Transverse colon (tissue), 4 donors: ENCODE data around the gene BCAS1. TPM values are rescaled to one million over a fixed set of nuclear protein-coding genes. Genes with fewer than 3 reads are reported as not detected.

ENCODE experiments used
- DNase-seq: peaks from one replicate; pipeline ENCODE4 v3.0.0-alpha.2; 2019
- H3K27ac ChIP-seq, 4 donors: fragments of 200-600 bp; sonication (generic); 2 replicates each; pipeline ENCODE4 v1.5.1; 2016 to 2018; ENCODE audit warnings: inconsistent platforms in 4 of 4
- H3K27me3 ChIP-seq: fragments of 200-600 bp; sonication (generic); 2 replicates; pipeline ENCODE4 v1.5.1; 2017; ENCODE audit warnings: inconsistent platforms
- H3K36me3 ChIP-seq, 4 donors: fragments of 200-600 bp; sonication (generic); 2 replicates each; pipeline ENCODE4 v1.5.1; 2017 to 2019; ENCODE audit warnings: inconsistent platforms in 4 of 4
- H3K4me1 ChIP-seq, 4 donors: fragments of 200-600 bp; sonication (generic); 2 replicates each; pipeline ENCODE4 v1.5.1; 2017 to 2020; ENCODE audit warnings: inconsistent platforms in 4 of 4
- H3K4me3 ChIP-seq, 4 donors: fragments of 200-600 bp; sonication (generic); 1 replicate in 1 of 4; 2 replicates in 3 of 4; pipeline versions ENCODE4 v1.5.1 to v1.6.1; 2017 to 2019; ENCODE audit warnings: inconsistent platforms in 4 of 4
- H3K9me3 ChIP-seq, 2 donors: fragments of 200-600 bp; sonication (generic); 2 replicates each; pipeline ENCODE4 v1.5.1; 2017 to 2019; ENCODE audit warnings: inconsistent platforms in 2 of 2
- CTCF ChIP-seq, 5 experiments: fragments of 200-600 bp in 3 of 5; fragments of 450-650 bp in 2 of 5; sonication (generic) in 3 of 5; IDR thresholded peaks; 1 replicate in 2 of 5; 2 replicates in 3 of 5; pipeline ENCODE4 v1.5.1; 2016 to 2017; ENCODE audit warnings: antibody characterized with exemption in 5 of 5, inconsistent platforms in 3 of 5, mild to moderate bottlenecking in 2 of 5, moderate library complexity in 1 of 5
- EP300 ChIP-seq: sonication (generic); formaldehyde crosslinking; IDR thresholded peaks from one replicate; pipeline ENCODE4 v1.6.1; 2017; ENCODE audit warnings: antibody characterized with exemption, low read depth
- POLR2A ChIP-seq: fragments of 450-650 bp; IDR thresholded peaks from one replicate; pipeline ENCODE4 v1.6.1; 2016; ENCODE audit warnings: antibody characterized with exemption, mild to moderate bottlenecking, moderate library complexity
- POLR2AphosphoS5 ChIP-seq, 3 donors: sonication (generic); formaldehyde crosslinking; IDR thresholded peaks; one replicate each; pipeline ENCODE4 v1.6.1; 2016; ENCODE audit warnings: antibody characterized with exemption in 3 of 3
- WGBS, 2 donors: methylation state at CpG; one replicate each; pipeline ENCODE4 v1.1.5; 2018; ENCODE audit warnings: low coverage in 1 of 2; 5-methylcytosine and 5-hydroxymethylcytosine counted together
- in situ Hi-C, 4 donors: fragments of 200-750 bp; cut with MboI; loops; one replicate each; pipeline versions ENCODE4 v1.15.0 to v1.15.1; 2017; ENCODE audit warnings: low sequenced_read_pairs in 3 of 4, low pct_ligation_motif_present in 1 of 4, low pct_unique_long_range_greater_than_20kb in 1 of 4
- intact Hi-C: fragments of 100-400 bp; cut with DNase I; formaldehyde crosslinking; loops from one replicate; pipeline ENCODE4 v1.15.1; 2023; ENCODE audit warnings: low total_unique reads
- total RNA-seq, 4 donors: library from RNA; depleted of rRNA; stranded (reverse); fragments of >200 nt; gene quantifications; one replicate each; pipeline ENCODE4 v1.1.0, GENCODE V29; 2016

BCAS1 gene
- total RNA-seq, 4 donors from 2014 or later: 68.9 to 127 (median 89.0) TPM

GRCh38 chr20:53944796-53945195 is 125.6 kb downstream of the BCAS1 start:
- intact Hi-C loops: no loop called here

DNA sequence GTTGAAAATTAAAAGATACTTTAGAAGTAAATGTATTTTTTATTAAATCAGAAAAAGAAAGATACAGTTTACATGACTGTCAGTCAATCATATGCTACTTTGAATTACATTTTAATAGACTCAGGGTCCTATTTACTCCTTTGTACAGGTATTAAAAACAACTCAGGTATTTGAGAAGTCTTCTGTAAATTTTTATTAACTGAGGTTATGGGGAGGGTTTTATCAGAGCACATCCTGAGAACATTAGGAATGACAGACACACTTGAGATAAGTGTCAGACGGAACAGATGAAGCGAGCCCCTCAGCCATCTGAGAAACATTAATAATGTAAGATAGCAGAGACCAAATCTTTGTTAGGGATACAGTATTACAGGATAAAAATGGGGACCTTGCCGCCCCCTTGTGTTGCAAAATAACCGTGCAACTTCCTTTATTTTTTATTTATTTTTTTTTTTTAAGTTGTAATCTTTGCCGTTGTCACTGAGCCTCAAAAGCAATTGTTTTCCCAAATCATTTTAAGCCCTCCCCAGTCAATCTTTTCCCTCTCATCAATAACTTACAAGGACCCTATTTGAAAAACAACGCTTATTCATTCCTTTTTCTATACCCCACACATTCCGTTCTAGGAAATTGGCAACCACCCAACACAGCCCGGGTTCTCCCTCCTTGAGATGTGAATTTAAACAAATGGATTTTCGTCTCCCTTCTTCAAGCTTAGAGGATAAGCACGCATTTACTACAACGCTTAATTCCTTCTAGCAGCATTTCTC is 126.7 kb downstream of the BCAS1 start:
- Histone ChIP-seq H3K27ac (no peak overlapping the region), H3K36me3 (no peaks in the 10 kb centered on the region), H3K9me3 (no peaks in the 10 kb centered on the region), H3K4me3 (no peak overlapping the region), H3K27me3 (no peaks in the 10 kb centered on the region), H3K4me1 (peaks cover 6 to 38% (median 21%) of the 10 kb centered on the region in 4 donors)
- intact Hi-C loops (no loop called here), in situ Hi-C loops (loop anchor here in 2 of 4 donors (5.0 to 10.0 kb wide), 2 partner anchors 366 to 369 kb away; no protein-coding TSS in a partner anchor)
- no peak for DNase-seq
- TF ChIP-seq POLR2AphosphoS5 (IDR thresholded peaks at IDR 0.05): no peak
- peak; percentile 51 to 57 (median 54) for TF ChIP-seq CTCF (IDR thresholded peaks at IDR 0.05)
- WGBS, 2 donors: 20 to 22% methylated on average over 11 of the region's 11 CpGs

More at GRCh38 chr20:53944796-53945195, 125.6 kb downstream of the BCAS1 start:
- H3K27ac ChIP-seq: no peak overlapping the region
- no peaks in the 10 kb centered on the region for H3K27me3 ChIP-seq
- no peak for DNase-seq
- no peaks in the 10 kb centered on the region for H3K9me3 ChIP-seq
- no peak for TF ChIP-seq POLR2A
- TF ChIP-seq CTCF (IDR thresholded peaks at IDR 0.05): no peak
- no peak for TF ChIP-seq POLR2AphosphoS5 (IDR thresholded peaks at IDR 0.05)
- TF ChIP-seq EP300: no peak
- WGBS, 2 donors: 79 to 86% methylated on average over 3 to 7 of the region's 7 CpGs
- in situ Hi-C loops: loop anchor here in 2 of 4 donors (5.0 to 10.0 kb wide), 2 partner anchors 367 to 370 kb away; no protein-coding TSS in a partner anchor
- H3K4me1 ChIP-seq: peaks cover 0 to 37% (median 12%) of the 10 kb centered on the region in 4 donors
- H3K4me3 ChIP-seq: no peak overlapping the region
- no peaks in the 10 kb centered on the region for H3K36me3 ChIP-seq

DNA sequence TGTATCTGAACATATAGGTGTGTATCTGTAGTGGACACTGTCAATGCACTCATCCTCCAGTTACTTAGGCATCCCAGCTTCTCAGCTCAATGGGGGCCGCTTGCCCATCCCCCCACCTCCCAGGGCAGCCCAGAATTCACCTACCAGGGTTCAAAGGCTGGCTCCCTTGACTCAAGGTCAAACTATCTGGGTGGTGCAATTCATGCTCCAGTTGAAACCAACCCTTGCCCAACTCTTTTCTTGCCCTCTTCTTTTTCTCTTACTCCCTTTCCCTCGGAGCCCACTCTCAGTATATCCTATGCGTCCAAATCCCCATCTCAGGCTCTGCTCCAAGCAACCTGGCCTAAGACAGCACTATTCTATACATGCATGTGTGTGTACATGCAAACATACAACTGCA is 127.4 kb downstream of the BCAS1 start:
- H3K4me3 ChIP-seq: no peak overlapping the region
- DNase-seq: no peak
- in situ Hi-C loops (loop anchor here in 2 of 4 donors (5.0 to 10.0 kb wide), 2 partner anchors 366 to 368 kb away; no protein-coding TSS in a partner anchor), intact Hi-C loops (no loop called here)
- no peaks in the 10 kb centered on the region for H3K36me3 ChIP-seq
- H3K9me3 ChIP-seq: no peaks in the 10 kb centered on the region
- H3K4me1 ChIP-seq: peaks cover 6 to 39% (median 23%) of the 10 kb centered on the region in 4 donors
- TF ChIP-seq CTCF (IDR thresholded peaks at IDR 0.05): no peak
- TF ChIP-seq POLR2A: no peak
- no peak for TF ChIP-seq POLR2AphosphoS5 (IDR thresholded peaks at IDR 0.05)
- no peak for TF ChIP-seq EP300
- 91 to 94% methylated on average over 2 to 3 of the region's 3 CpGs for WGBS, 2 donors
- no peak overlapping the region for H3K27ac ChIP-seq
- no peaks in the 10 kb centered on the region for H3K27me3 ChIP-seq

- no peaks in the 10 kb centered on the region for H3K36me3 ChIP-seq
- no peak for TF ChIP-seq EP300
- no peak for TF ChIP-seq CTCF (IDR thresholded peaks at IDR 0.05)
- no peak for TF ChIP-seq POLR2A
- no peak for TF ChIP-seq POLR2AphosphoS5 (IDR thresholded peaks at IDR 0.05)
- peak overlapping the region in 2 of 4 donors; percentile 65 to 79 for H3K27ac ChIP-seq
- H3K4me3 ChIP-seq: no peak overlapping the region
- peaks cover 6 to 39% (median 23%) of the 10 kb centered on the region in 4 donors for H3K4me1 ChIP-seq
- in situ Hi-C loops: loop anchor here in 2 of 4 donors (5.0 to 10.0 kb wide), 2 partner anchors 365 to 368 kb away; no protein-coding TSS in a partner anchor
- WGBS, 2 donors: 80 to 85% methylated on average over 6 of the region's 6 CpGs
- intact Hi-C loops: no loop called here
- DNase-seq: no peak
- H3K27me3 ChIP-seq: no peaks in the 10 kb centered on the region
- H3K9me3 ChIP-seq: no peaks in the 10 kb centered on the region
Observed at GRCh38 chr20:53942472-53942816, 128.0 kb downstream of the BCAS1 start.
